Stimulated activated memory B cell treated with anti-CD40 and anti-IgM and Interleukin-4, amounts not matched to agents 10 μg/mL and 1 μg/mL and 100 μg/mL, for 72 hours (primary cell): ENCODE results near the gene FBXL3.
"Not testable (repeated sequence)": the region's sequence is repeated elsewhere in the genome, so short reads cannot be mapped to it uniquely, and the experiment has no call there.

ENCODE experiments used
- ATAC-seq: fragments of 150-1000 bp; cut with Tn5 transposase; 2 replicates; pipeline ENCODE4 v1.10.0; 2021
- H3K27ac Mint-ChIP-seq: one replicate; pipeline ENCODE4 v1.8.0; 2022; ENCODE audit warnings: mild to moderate bottlenecking, mixed read lengths
- H3K27me3 Mint-ChIP-seq: one replicate; pipeline ENCODE4 v1.8.0; 2022; ENCODE audit warnings: mixed read lengths
- H3K36me3 Mint-ChIP-seq: one replicate; pipeline ENCODE4 v1.8.0; 2022; ENCODE audit warnings: mixed read lengths
- H3K4me1 Mint-ChIP-seq: one replicate; pipeline ENCODE4 v1.8.0; 2022; ENCODE audit warnings: mixed read lengths
- H3K4me3 Mint-ChIP-seq: one replicate; pipeline ENCODE4 v1.8.0; 2022; ENCODE audit warnings: mild to moderate bottlenecking, moderate library complexity, mixed read lengths
- H3K9me3 Mint-ChIP-seq: one replicate; pipeline ENCODE4 v1.8.0; 2022; ENCODE audit warnings: mixed read lengths

Gene FBXL3

GRCh38 chr13:76976929-76977328 is 50.0 kb downstream of the FBXL3 start:
- H3K4me1 Mint-ChIP-seq: peaks cover 15% of the 10 kb centered on the region
- no peak overlapping the region for H3K27ac Mint-ChIP-seq
- no peak overlapping the region for H3K4me3 Mint-ChIP-seq
- ATAC-seq: no peak
- H3K36me3 Mint-ChIP-seq: no peaks in the 10 kb centered on the region
- H3K27me3 Mint-ChIP-seq: peaks cover 53% of the 10 kb centered on the region
- no peaks in the 10 kb centered on the region for H3K9me3 Mint-ChIP-seq

- H3K9me3 Mint-ChIP-seq: no peaks in the 10 kb centered on the region
- H3K4me3 Mint-ChIP-seq: no peak overlapping the region
- no peak overlapping the region for H3K27ac Mint-ChIP-seq
- peaks cover 53% of the 10 kb centered on the region for H3K27me3 Mint-ChIP-seq
- H3K4me1 Mint-ChIP-seq: peaks cover 15% of the 10 kb centered on the region
- no peak for ATAC-seq
- no peaks in the 10 kb centered on the region for H3K36me3 Mint-ChIP-seq
Measured at GRCh38 chr13:76976490-76976889, 50.5 kb downstream of the FBXL3 start.

GRCh38 chr13:76975863-76976262 is 51.1 kb downstream of the FBXL3 start:
- Mint-ChIP-seq H3K9me3 (no peaks in the 10 kb centered on the region), H3K36me3 (no peaks in the 10 kb centered on the region), H3K27me3 (peaks cover 57% of the 10 kb centered on the region), H3K27ac (no peak overlapping the region), H3K4me1 (peaks cover 15% of the 10 kb centered on the region), H3K4me3 (no peak overlapping the region)
- ATAC-seq: no peak

- no peak for ATAC-seq
- Mint-ChIP-seq H3K4me1 (peaks cover 9% of the 10 kb centered on the region), H3K27ac (no peak overlapping the region), H3K9me3 (no peaks in the 10 kb centered on the region), H3K36me3 (no peaks in the 10 kb centered on the region), H3K4me3 (no peak overlapping the region), H3K27me3 (peaks cover 62% of the 10 kb centered on the region)
Measured at GRCh38 chr13:76974618-76974975, 52.4 kb downstream of the FBXL3 start.

GRCh38 chr13:76973920-76974617 is 52.9 kb downstream of the FBXL3 start:
- H3K4me3 Mint-ChIP-seq: no peak overlapping the region
- peaks cover 63% of the 10 kb centered on the region for H3K27me3 Mint-ChIP-seq
- H3K4me1 Mint-ChIP-seq: peaks cover 9% of the 10 kb centered on the region
- ATAC-seq: no peak
- no peaks in the 10 kb centered on the region for H3K9me3 Mint-ChIP-seq
- no peaks in the 10 kb centered on the region for H3K36me3 Mint-ChIP-seq
- no peak overlapping the region for H3K27ac Mint-ChIP-seq

GRCh38 chr13:76971851-76972829 is 54.8 kb downstream of the FBXL3 start:
- ATAC-seq: no peak
- Mint-ChIP-seq H3K4me1 (peaks cover 9% of the 10 kb centered on the region), H3K27me3 (peaks cover 69% of the 10 kb centered on the region), H3K4me3 (no peak overlapping the region), H3K9me3 (no peaks in the 10 kb centered on the region), H3K27ac (no peak overlapping the region), H3K36me3 (no peaks in the 10 kb centered on the region)

- H3K4me3 Mint-ChIP-seq: no peak overlapping the region
- H3K4me1 Mint-ChIP-seq: peaks cover 9% of the 10 kb centered on the region
- no peaks in the 10 kb centered on the region for H3K36me3 Mint-ChIP-seq
- peaks cover 67% of the 10 kb centered on the region for H3K27me3 Mint-ChIP-seq
- no peak overlapping the region for H3K27ac Mint-ChIP-seq
- no peaks in the 10 kb centered on the region for H3K9me3 Mint-ChIP-seq
- ATAC-seq: no peak
Measured at GRCh38 chr13:76971215-76971614, 55.7 kb downstream of the FBXL3 start.

- H3K36me3 Mint-ChIP-seq: no peaks in the 10 kb centered on the region
- no peak overlapping the region for H3K4me3 Mint-ChIP-seq
- H3K4me1 Mint-ChIP-seq: peaks cover 9% of the 10 kb centered on the region
- no peak for ATAC-seq
- no peaks in the 10 kb centered on the region for H3K9me3 Mint-ChIP-seq
- H3K27me3 Mint-ChIP-seq: peaks cover 66% of the 10 kb centered on the region
- H3K27ac Mint-ChIP-seq: no peak overlapping the region
Measured at GRCh38 chr13:76969488-76970365, 57.2 kb downstream of the FBXL3 start.

GRCh38 chr13:76968041-76968440 is 58.9 kb downstream of the FBXL3 start:
- no peak overlapping the region for H3K27ac Mint-ChIP-seq

GRCh38 chr13:76967031-76967430 is 59.9 kb downstream of the FBXL3 start:
- ATAC-seq: no peak
- Mint-ChIP-seq H3K4me1 (peaks cover 1% of the 10 kb centered on the region), H3K9me3 (no peaks in the 10 kb centered on the region), H3K27ac (no peak overlapping the region), H3K27me3 (peaks cover 55% of the 10 kb centered on the region), H3K4me3 (no peak overlapping the region), H3K36me3 (no peaks in the 10 kb centered on the region)

More at GRCh38 chr13:76968041-76968440, 58.9 kb downstream of the FBXL3 start:
- Mint-ChIP-seq H3K4me3 (no peak overlapping the region), H3K27me3 (peaks cover 65% of the 10 kb centered on the region), H3K36me3 (no peaks in the 10 kb centered on the region), H3K9me3 (no peaks in the 10 kb centered on the region), H3K4me1 (peaks cover 9% of the 10 kb centered on the region)
- ATAC-seq: no peak

GRCh38 chr13:76965759-76966421 is 61.1 kb downstream of the FBXL3 start:
- Mint-ChIP-seq H3K27me3 (peaks cover 44% of the 10 kb centered on the region), H3K4me1 (no peaks in the 10 kb centered on the region), H3K4me3 (no peak overlapping the region), H3K27ac (no peak overlapping the region), H3K36me3 (no peaks in the 10 kb centered on the region), H3K9me3 (peaks cover under 1% of the 10 kb centered on the region)
- ATAC-seq: no peak

- H3K4me3 Mint-ChIP-seq, H3K36me3 Mint-ChIP-seq, H3K27ac Mint-ChIP-seq, H3K4me1 Mint-ChIP-seq, H3K9me3 Mint-ChIP-seq, ATAC-seq: not testable (repeated sequence)
- peaks cover 13% of the 10 kb centered on the region for H3K27me3 Mint-ChIP-seq
Measured at GRCh38 chr13:76959734-76960133, 67.2 kb downstream of the FBXL3 start.

GRCh38 chr13:76958841-76959432 is 68.0 kb downstream of the FBXL3 start:
- Mint-ChIP-seq H3K27ac (no peak overlapping the region), H3K36me3 (peaks cover 5% of the 10 kb centered on the region), H3K4me3 (no peak overlapping the region), H3K4me1 (no peaks in the 10 kb centered on the region), H3K9me3 (peaks cover 9% of the 10 kb centered on the region), H3K27me3 (peaks cover 13% of the 10 kb centered on the region)
- no peak for ATAC-seq

GRCh38 chr13:76955661-76956060 is 71.3 kb downstream of the FBXL3 start:
- Mint-ChIP-seq H3K36me3 (peaks cover 4% of the 10 kb centered on the region), H3K27ac (no peak overlapping the region), H3K4me3 (no peak overlapping the region), H3K9me3 (peaks cover 6% of the 10 kb centered on the region), H3K27me3 (peaks cover 18% of the 10 kb centered on the region), H3K4me1 (no peaks in the 10 kb centered on the region)
- ATAC-seq: no peak
